NCI-H1436 (cell line): Measurements from ENCODE around the gene MEA1.

Source experiments
- DNase-seq: peaks from one replicate; lab custom pipeline; 2025; lab: John Stamatoyannopoulos, UW

Gene MEA1

GRCh38 chr6:42970871-42971612 is 42.7 kb downstream of the MEA1 start:
- DNase-seq = no peak

DNA sequence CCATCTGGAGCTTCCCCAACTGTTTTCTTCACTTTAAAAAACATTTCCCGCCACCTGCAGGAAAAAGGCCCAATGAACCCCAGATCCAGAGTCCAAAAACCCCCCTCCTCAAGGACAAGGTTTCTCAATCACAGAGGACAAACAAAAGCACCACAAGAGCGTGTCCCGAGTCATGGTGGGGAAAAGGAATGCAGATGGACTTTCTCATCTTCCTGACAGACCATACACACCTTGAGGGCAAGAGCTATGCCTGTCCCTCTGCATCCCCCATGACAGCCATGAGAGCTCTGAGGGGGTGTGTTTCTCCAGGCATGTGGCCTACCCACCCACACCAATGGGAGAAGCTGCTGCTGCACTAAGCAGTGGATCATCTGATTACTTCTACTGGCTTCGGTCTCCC is 43.8 kb downstream of the MEA1 start:
- DNase-seq = no peak

GRCh38 chr6:42969431-42969830 is 44.3 kb downstream of the MEA1 start:
- no peak for DNase-seq

GRCh38 chr6:42968783-42969182 is 45.0 kb downstream of the MEA1 start:
- DNase-seq = no peak

DNA sequence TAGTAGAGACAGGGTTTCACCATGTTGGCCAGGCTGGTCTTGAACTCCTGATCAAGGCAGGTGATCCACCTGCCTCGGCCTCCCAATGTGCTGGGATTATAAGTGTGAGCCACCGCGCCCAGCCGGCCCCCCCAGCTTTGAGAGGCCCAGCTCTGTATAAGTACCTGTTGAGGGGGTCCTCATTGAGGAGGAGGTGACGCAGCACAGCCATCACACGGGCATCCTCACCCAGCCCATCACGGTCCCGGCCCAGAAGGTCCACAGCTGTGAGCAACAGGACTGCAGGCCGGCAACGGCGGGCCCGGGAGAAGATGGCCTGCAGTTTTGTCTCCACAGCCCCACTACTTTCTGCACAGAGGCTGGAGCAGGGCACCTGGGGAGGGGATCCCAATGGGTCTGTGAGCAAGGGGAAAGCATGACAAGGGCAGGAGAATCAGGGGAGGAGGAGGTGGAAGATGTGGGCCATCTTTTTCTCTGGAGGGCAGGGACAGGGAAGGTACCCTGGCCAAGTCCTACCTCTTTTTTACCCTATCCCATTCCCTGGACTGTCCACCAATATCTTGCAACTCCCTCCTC is 45.5 kb downstream of the MEA1 start:
- DNase-seq = no peak

DNA sequence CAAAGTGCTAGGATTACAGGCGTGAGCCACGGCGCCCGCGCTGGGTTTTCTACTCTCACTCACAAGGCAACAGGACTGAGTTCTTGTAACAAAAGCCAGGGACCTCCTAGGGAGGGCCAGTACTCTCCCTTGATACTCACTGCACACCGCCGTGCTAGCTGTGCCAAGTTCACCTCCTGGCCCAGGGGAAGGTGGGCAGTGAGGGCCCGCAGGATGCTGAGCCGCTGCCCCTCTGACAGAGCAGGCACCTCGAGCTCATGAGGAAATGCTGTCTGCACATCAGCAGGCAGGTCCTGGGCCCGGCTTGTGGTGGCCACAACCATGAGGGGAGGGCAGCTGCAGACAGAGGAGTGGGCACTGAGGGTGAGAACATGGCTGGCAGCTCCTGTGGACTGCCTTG is 46.5 kb downstream of the MEA1 start:
- DNase-seq = no peak

DNA sequence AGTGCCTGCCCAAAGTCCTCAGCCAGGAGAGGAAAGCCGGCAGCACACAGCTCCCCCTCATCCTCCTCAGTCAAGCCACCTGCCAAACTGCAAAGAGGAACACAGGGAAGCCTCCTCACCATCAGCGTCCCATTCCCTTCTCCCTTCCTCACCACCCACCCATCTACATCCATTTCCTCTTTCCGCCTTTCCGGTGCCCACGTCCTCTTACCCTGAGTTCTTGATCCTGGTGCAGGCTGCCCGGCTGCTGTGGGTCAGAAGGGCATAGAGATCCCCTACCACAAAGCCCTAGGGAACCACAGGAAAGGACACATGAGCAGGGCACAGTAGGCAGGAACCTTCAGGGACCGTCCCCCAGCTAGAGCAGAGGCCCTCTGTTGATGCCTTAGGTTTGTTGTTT is 47.2 kb downstream of the MEA1 start:
- DNase-seq = no peak

- DNase-seq = no peak
Measured at GRCh38 chr6:42963855-42964605, 49.7 kb downstream of the MEA1 start.

GRCh38 chr6:42963179-42963854 is 50.4 kb downstream of the MEA1 start:
- no peak for DNase-seq

GRCh38 chr6:42962502-42963178 is 51.1 kb downstream of the MEA1 start:
- DNase-seq = no peak

DNA sequence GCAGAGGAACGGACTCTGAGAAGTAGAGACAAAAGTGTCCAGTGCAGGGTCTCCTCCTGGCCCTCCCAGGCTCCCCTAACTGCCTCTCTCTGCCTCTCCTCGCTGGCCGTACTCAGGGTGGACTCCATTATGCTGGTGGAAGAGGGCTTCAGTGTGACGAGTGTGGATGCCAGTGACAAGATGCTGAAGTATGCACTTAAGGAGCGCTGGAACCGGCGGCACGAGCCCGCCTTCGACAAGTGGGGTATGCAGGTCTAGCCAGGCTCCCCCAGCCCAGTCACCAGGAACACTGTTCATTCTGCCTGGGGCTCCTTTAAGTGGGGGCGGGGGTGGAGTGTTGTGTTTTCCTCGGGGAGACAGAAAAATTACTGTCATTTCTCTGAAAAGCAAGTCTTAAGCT is 51.6 kb downstream of the MEA1 start:
- DNase-seq = no peak
